ENCODE data around the gene TMEM255B. TPM values are rescaled to one million over a fixed set of nuclear protein-coding genes. Genes with fewer than 3 reads are reported as not detected.

Gene TMEM255B
- total RNA-seq, 1 experiment from 2014 or later = 7.0 TPM

DNA sequence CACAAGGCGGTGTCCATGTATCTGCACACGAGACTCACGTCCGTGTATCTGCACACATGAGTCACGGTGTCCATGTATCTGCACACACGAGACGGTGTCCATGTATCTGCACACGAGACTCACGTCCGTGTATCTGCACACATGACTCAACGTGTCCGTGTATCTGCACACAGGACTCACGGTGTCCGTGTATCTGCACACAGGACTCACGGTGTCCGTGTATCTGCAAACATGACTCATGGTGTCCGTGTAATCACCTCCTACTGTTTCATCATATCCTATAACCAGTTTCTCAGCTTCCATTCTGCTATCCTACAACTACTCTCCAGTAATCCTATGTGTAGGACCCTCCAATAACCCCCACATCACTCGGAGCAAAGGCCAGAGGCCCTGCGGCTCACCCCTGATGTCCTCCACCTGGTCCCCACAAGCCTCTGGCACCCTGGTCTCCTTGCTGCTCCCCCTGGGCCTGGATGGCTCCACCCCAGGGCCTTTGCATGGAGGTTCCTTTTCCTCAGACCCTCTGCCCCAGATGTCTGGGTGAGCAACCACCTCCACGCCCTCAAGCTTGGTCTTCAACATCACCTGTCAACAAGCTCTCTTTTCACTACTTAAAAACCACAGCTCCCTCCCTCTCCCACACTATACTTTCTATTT is 2.5 kb upstream of the TMEM255B start:
- H3K9me3 Mint-ChIP-seq (ENCODE audit: unreplicated experiment) = no peaks in the 10 kb centered on the region
- peak; percentile 27 for DNase-seq (ENCODE audit: unreplicated experiment)
- CTCF ChIA-PET = no interaction called here

GRCh38 chr13:113759525-113760137 is 605 bp downstream of the TMEM255B start:
- TF ChIP-seq, protein P1, sequence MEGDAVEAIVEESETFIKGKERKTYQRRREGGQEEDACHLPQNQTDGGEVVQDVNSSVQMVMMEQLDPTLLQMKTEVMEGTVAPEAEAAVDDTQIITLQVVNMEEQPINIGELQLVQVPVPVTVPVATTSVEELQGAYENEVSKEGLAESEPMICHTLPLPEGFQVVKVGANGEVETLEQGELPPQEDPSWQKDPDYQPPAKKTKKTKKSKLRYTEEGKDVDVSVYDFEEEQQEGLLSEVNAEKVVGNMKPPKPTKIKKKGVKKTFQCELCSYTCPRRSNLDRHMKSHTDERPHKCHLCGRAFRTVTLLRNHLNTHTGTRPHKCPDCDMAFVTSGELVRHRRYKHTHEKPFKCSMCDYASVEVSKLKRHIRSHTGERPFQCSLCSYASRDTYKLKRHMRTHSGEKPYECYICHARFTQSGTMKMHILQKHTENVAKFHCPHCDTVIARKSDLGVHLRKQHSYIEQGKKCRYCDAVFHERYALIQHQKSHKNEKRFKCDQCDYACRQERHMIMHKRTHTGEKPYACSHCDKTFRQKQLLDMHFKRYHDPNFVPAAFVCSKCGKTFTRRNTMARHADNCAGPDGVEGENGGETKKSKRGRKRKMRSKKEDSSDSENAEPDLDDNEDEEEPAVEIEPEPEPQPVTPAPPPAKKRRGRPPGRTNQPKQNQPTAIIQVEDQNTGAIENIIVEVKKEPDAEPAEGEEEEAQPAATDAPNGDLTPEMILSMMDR (IDR thresholded peaks at IDR 0.05; ENCODE audit: unreplicated experiment) = no peak
- no peaks in the 10 kb centered on the region for H3K9me3 Mint-ChIP-seq (ENCODE audit: unreplicated experiment)
- no peaks in the 10 kb centered on the region for H3K27me3 Mint-ChIP-seq (ENCODE audit: insufficient read depth, unreplicated experiment)
- H3K27ac Mint-ChIP-seq (ENCODE audit: low read depth, unreplicated experiment) = no peak overlapping the region
- peaks cover 5% of the 10 kb centered on the region for H3K36me3 Mint-ChIP-seq (ENCODE audit: insufficient read depth, unreplicated experiment)
- CTCF ChIA-PET = no interaction called here
- peak; percentile 18 for DNase-seq (ENCODE audit: unreplicated experiment)
- POLR2A ChIA-PET = interaction anchor here (0.7 to 0.9 kb wide), 3 partner anchors 9 to 114 kb away, joined by 3 read pairs; no protein-coding TSS in a partner anchor
- BruUV-seq (replicated peaks) = TSS peak; percentile 57
- peak overlapping the region; percentile 78 for H3K4me3 Mint-ChIP-seq (ENCODE audit: unreplicated experiment)
- H3K4me1 Mint-ChIP-seq (ENCODE audit: insufficient read depth, unreplicated experiment) = peaks cover 15% of the 10 kb centered on the region
- intact Hi-C loops (cut with micrococcal nuclease) = no loop called here

More for the DNA sequence above, 2.5 kb upstream of the TMEM255B start:
- intact Hi-C loops (cut with micrococcal nuclease) = no loop called here
- no peaks in the 10 kb centered on the region for H3K27me3 Mint-ChIP-seq (ENCODE audit: insufficient read depth, unreplicated experiment)
- POLR2A ChIA-PET = no interaction called here
- TF ChIP-seq, protein P1 (IDR thresholded peaks at IDR 0.05; ENCODE audit: unreplicated experiment) = no peak
- no peak overlapping the region for H3K4me3 Mint-ChIP-seq (ENCODE audit: unreplicated experiment)
- H3K4me1 Mint-ChIP-seq (ENCODE audit: insufficient read depth, unreplicated experiment) = peaks cover 15% of the 10 kb centered on the region
- BruUV-seq (replicated peaks) = no TSS peak
- H3K36me3 Mint-ChIP-seq (ENCODE audit: insufficient read depth, unreplicated experiment) = no peaks in the 10 kb centered on the region
- peak overlapping the region; percentile 52 for H3K27ac Mint-ChIP-seq (ENCODE audit: low read depth, unreplicated experiment)

- POLR2A ChIA-PET = no interaction called here
- Mint-ChIP-seq H3K4me1 (ENCODE audit: insufficient read depth, unreplicated experiment) (peaks cover 15% of the 10 kb centered on the region), H3K36me3 (ENCODE audit: insufficient read depth, unreplicated experiment) (peaks cover 5% of the 10 kb centered on the region), H3K27me3 (ENCODE audit: insufficient read depth, unreplicated experiment) (no peaks in the 10 kb centered on the region), H3K27ac (ENCODE audit: low read depth, unreplicated experiment) (no peak overlapping the region), H3K4me3 (ENCODE audit: unreplicated experiment) (no peak overlapping the region), H3K9me3 (ENCODE audit: unreplicated experiment) (no peaks in the 10 kb centered on the region)
- no peak for DNase-seq (ENCODE audit: unreplicated experiment)
- TF ChIP-seq, protein P1 (IDR thresholded peaks at IDR 0.05; ENCODE audit: unreplicated experiment) = no peak
- CTCF ChIA-PET = no interaction called here
- no TSS peak for BruUV-seq (replicated peaks)
- intact Hi-C loops (cut with micrococcal nuclease) = no loop called here
Observed at GRCh38 chr13:113761136-113761535, 2.1 kb downstream of the TMEM255B start.

GRCh38 chr13:113762075-113762474 is 3.0 kb downstream of the TMEM255B start:
- intact Hi-C loops (cut with micrococcal nuclease) = no loop called here
- no peak overlapping the region for H3K4me3 Mint-ChIP-seq (ENCODE audit: unreplicated experiment)
- peaks cover 7% of the 10 kb centered on the region for H3K4me1 Mint-ChIP-seq (ENCODE audit: insufficient read depth, unreplicated experiment)
- H3K36me3 Mint-ChIP-seq (ENCODE audit: insufficient read depth, unreplicated experiment) = peaks cover 5% of the 10 kb centered on the region
- H3K27me3 Mint-ChIP-seq (ENCODE audit: insufficient read depth, unreplicated experiment) = no peaks in the 10 kb centered on the region
- no peak for DNase-seq (ENCODE audit: unreplicated experiment)
- no TSS peak for BruUV-seq (replicated peaks)
- ChIA-PET CTCF (no interaction called here), POLR2A (no interaction called here)
- H3K9me3 Mint-ChIP-seq (ENCODE audit: unreplicated experiment) = no peaks in the 10 kb centered on the region
- TF ChIP-seq, protein P1 (IDR thresholded peaks at IDR 0.05; ENCODE audit: unreplicated experiment) = no peak
- H3K27ac Mint-ChIP-seq (ENCODE audit: low read depth, unreplicated experiment) = no peak overlapping the region

All from MCF 10A (cell line).